Measurements from ENCODE around the gene ADGB. TPM values are rescaled to one million over a fixed set of nuclear protein-coding genes. Genes with fewer than 3 reads are reported as not detected.
"Not testable (repeated sequence)": the region's sequence is repeated elsewhere in the genome, so short reads cannot be mapped to it uniquely, and the experiment has no call there.

The ADGB gene
- total and polyA plus RNA-seq, 2 of the 13 experiments (the other 11 are each of a cell fraction or from before 2014, with no cell fraction given), result not detected

DNA sequence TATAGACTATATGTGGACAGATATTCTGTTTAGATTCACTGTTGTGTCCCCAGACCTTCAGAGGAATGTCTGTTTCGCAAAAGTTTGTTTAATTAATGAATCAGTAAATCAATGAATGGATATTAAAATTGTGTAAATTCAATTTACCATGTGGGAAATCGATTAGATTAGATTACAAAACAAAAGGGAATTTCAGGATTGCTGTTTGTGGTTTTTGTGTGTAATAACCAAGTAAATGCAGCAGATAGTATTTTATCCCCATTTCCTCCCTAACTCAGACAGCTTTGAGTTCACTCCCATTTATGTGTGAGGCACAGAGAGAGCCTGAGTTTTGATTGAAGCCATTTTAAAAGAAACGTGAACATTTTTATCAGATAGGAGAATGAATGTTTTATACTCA is 214.8 kb downstream of the ADGB start:
- intact Hi-C loops (cut with micrococcal nuclease; ENCODE audit: unreplicated experiment) (no loop called here), in situ Hi-C loops (cut with HindIII; ENCODE audit: extremely low pct_ligation_motif_present, low pct_unique_long_range_greater_than_20kb) (no loop called here)
- no peaks in the 10 kb centered on the region for H3K9me3 ChIP-seq (ENCODE audit: low read length)
- H3K4me1 ChIP-seq (ENCODE audit: insufficient read depth, low read length), result no peaks in the 10 kb centered on the region
- no peaks in the 10 kb centered on the region for H3K36me3 ChIP-seq (replicated peaks in 1 of 2; ENCODE audit: control insufficient read depth in 1 of 2, insufficient read depth in 2 of 2, low read length in 2 of 2)
- no peak for DNase-seq (ENCODE audit: low spot score)
- no peaks in the 10 kb centered on the region for H3K27me3 ChIP-seq (ENCODE audit: control insufficient read depth in 1 of 2, insufficient read depth in 2 of 2, low read length in 2 of 2)
- no peak overlapping the region for H3K9ac ChIP-seq (ENCODE audit: insufficient read depth, low read depth, low read length)
- BruUV-seq (replicated peaks), result no TSS peak
- no peaks in the 10 kb centered on the region for H4K20me1 ChIP-seq (ENCODE audit: insufficient read depth, low read length)
- no peak overlapping the region for H3K4me3 ChIP-seq (replicated peaks in 1 of 3; ENCODE audit: insufficient read depth in 1 of 3, low read depth in 2 of 3, low read length in 3 of 3)
- H3K79me2 ChIP-seq (ENCODE audit: insufficient read depth, low read length), result no peaks in the 10 kb centered on the region
- ChIA-PET POLR2A (no interaction called here), CTCF (ENCODE audit: low intra/inter-chr PET ratio, low total read pairs) (no interaction called here)
- no peak for ATAC-seq
- no peak for TF ChIP-seq MZF1 (CRISPR knock-in tag; IDR thresholded peaks at IDR 0.05; ENCODE audit: borderline replicate concordance)
- no peak for TF ChIP-seq AKAP8 (CRISPR knock-in tag; IDR thresholded peaks at IDR 0.05)
- no peak for TF ChIP-seq ZNF574 (CRISPR knock-in tag; IDR thresholded peaks at IDR 0.05)
- H2AFZ ChIP-seq (ENCODE audit: low read length), result no peak overlapping the region
- WGBS (ENCODE audit: low lambda C conversion rate), result 0% methylated on average over 3 of the region's 3 CpGs
- H3K27ac ChIP-seq (ENCODE audit: extremely low read length, insufficient read depth, low read length), result no peak overlapping the region
- no peak overlapping the region for H3K4me2 ChIP-seq (ENCODE audit: low read depth, low read length)
- FAIRE-seq, result no peak

DNA sequence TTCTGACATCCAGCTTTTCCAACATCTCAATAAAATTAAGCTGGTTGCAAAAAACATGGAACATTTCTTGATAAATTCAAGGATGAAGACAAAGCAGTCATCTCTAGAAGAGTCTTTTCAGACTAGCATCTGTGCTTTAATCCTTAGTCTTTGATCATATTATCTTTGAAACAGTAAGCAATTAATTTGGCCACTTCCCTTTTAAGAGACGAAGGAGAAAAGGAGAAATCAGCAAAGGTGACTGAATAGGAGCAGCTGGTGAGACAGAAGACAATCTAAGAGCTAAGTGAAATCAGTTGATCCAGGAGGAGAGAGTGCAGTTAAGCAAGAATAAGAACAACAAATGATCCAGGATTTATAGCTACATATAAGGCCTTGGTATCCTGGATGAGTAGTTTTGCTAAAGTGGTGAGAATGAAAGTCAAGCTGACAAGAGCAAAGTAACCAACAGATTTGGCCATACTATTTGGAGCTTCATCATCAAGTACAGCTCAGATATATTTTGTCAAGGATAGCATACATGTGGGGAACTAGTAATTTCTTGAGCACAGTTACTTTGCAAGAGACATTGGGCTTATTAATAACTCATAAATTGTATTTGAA is 215.5 kb downstream of the ADGB start:
- Histone ChIP-seq H2AFZ (ENCODE audit: low read length) (no peak overlapping the region), H3K9ac (ENCODE audit: insufficient read depth, low read depth, low read length) (no peak overlapping the region), H3K36me3 (replicated peaks in 1 of 2; ENCODE audit: control insufficient read depth in 1 of 2, insufficient read depth in 2 of 2, low read length in 2 of 2) (no peaks in the 10 kb centered on the region), H3K27me3 (ENCODE audit: control insufficient read depth in 1 of 2, insufficient read depth in 2 of 2, low read length in 2 of 2) (no peaks in the 10 kb centered on the region), H3K79me2 (ENCODE audit: insufficient read depth, low read length) (no peaks in the 10 kb centered on the region), H3K4me1 (ENCODE audit: insufficient read depth, low read length) (no peaks in the 10 kb centered on the region), H3K4me2 (ENCODE audit: low read depth, low read length) (no peak overlapping the region), H3K4me3 (replicated peaks in 1 of 3; ENCODE audit: insufficient read depth in 1 of 3, low read depth in 2 of 3, low read length in 3 of 3) (no peak overlapping the region), H3K27ac (ENCODE audit: extremely low read length, insufficient read depth, low read length) (no peak overlapping the region), H3K9me3 (ENCODE audit: low read length) (no peaks in the 10 kb centered on the region), H4K20me1 (ENCODE audit: insufficient read depth, low read length) (no peaks in the 10 kb centered on the region)
- BruUV-seq (replicated peaks), result no TSS peak
- ATAC-seq (no peak), DNase-seq (ENCODE audit: low spot score) (no peak), FAIRE-seq (no peak)
- ChIA-PET POLR2A (no interaction called here), CTCF (ENCODE audit: low intra/inter-chr PET ratio, low total read pairs) (no interaction called here)
- in situ Hi-C loops (cut with HindIII; ENCODE audit: extremely low pct_ligation_motif_present, low pct_unique_long_range_greater_than_20kb), result no loop called here
- intact Hi-C loops (cut with micrococcal nuclease; ENCODE audit: unreplicated experiment), result no loop called here
- 0% methylated on average over 1 of the region's 1 CpG for WGBS (ENCODE audit: low lambda C conversion rate)
- TF ChIP-seq ZNF563 (CRISPR knock-in tag; IDR thresholded peaks at IDR 0.05) (no peak), HHEX (CRISPR knock-in tag; IDR thresholded peaks at IDR 0.05) (no peak)

DNA sequence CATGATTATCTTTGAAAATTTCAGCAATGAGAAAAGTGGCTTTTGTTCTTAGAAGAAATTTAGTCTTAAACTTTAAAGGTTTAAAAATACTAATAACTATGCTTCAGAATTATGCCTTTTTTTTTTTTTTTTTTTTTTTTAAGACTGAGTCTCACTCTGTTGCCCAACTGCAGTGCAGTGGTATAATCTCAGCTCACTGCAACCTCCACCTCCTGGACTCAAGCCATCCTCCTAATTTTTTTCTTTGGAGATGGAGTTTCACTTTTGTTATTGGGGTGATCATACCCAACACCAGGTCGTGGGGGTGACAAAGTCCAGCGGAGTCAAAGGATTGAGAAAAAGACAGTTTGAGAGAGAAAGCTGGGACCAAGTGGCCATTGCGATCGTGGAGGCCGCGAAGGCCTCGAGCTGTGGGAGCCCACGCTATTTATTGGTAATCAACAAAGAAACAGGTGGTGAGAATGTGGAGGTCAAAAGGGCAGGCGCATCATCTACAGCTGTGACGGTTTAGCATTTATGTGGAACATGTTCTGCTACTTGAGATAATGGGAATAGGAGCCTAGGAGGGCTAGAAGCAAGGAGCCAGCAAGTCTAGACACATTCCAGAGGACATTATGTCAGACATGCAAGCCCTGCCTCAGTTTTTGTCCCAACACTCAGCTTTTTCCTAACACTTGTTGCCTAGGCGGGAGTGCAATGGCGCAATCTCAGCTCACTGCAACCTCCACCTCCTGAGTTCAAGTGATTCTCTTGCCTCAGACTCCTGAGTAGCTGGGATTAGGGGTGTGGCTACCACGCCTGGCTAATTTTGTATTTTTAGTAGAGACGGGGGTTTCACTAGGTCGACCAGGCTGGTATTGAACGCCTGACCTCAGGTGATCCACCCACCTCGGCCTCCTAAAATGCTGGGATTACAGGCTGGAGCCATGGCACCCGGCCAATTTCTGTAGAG is 217.0 kb downstream of the ADGB start:
- POLR2A ChIA-PET; H3K79me2 ChIP-seq (ENCODE audit: insufficient read depth, low read length); H4K20me1 ChIP-seq (ENCODE audit: insufficient read depth, low read length); ATAC-seq; in situ Hi-C loops (cut with HindIII; ENCODE audit: extremely low pct_ligation_motif_present, low pct_unique_long_range_greater_than_20kb); H3K27ac ChIP-seq (ENCODE audit: extremely low read length, insufficient read depth, low read length); DNase-seq (ENCODE audit: low spot score); BruUV-seq (replicated peaks); intact Hi-C loops (cut with micrococcal nuclease; ENCODE audit: unreplicated experiment); H3K9ac ChIP-seq (ENCODE audit: insufficient read depth, low read depth, low read length); H3K9me3 ChIP-seq (ENCODE audit: low read length); H3K27me3 ChIP-seq (ENCODE audit: control insufficient read depth in 1 of 2, insufficient read depth in 2 of 2, low read length in 2 of 2); H3K4me2 ChIP-seq (ENCODE audit: low read depth, low read length); H3K4me3 ChIP-seq (replicated peaks in 1 of 3; ENCODE audit: insufficient read depth in 1 of 3, low read depth in 2 of 3, low read length in 3 of 3); FAIRE-seq; H2AFZ ChIP-seq (ENCODE audit: low read length); CTCF ChIA-PET (ENCODE audit: low intra/inter-chr PET ratio, low total read pairs); H3K4me1 ChIP-seq (ENCODE audit: insufficient read depth, low read length); H3K36me3 ChIP-seq (replicated peaks in 1 of 2; ENCODE audit: control insufficient read depth in 1 of 2, insufficient read depth in 2 of 2, low read length in 2 of 2): not testable (repeated sequence)
- 52% methylated on average over 18 of the region's 18 CpGs for WGBS (ENCODE audit: low lambda C conversion rate)

All from HepG2 (cell line).